Measurements from ENCODE around the gene ZBTB47.

ZBTB47 gene

GRCh38 chr3:42700366-42701288, 47.1 kb downstream of the ZBTB47 start:
- DNase-seq, result no peak

GRCh38 chr3:42701371-42702065, 48.0 kb downstream of the ZBTB47 start:
- peak; percentile 6 for DNase-seq

- no peak for DNase-seq
Measured at GRCh38 chr3:42702066-42702951, 48.8 kb downstream of the ZBTB47 start, which contains the start of gene HHATL. Gene HHATL (minus strand): TSS chr3:42702798. CDS start chr3:42700826, 1,972 bp downstream.

GRCh38 chr3:42702982-42703694, 49.6 kb downstream of the ZBTB47 start:
- no peak for DNase-seq

- no peak for DNase-seq
Measured at GRCh38 chr3:42703695-42704025, 50.2 kb downstream of the ZBTB47 start.

- DNase-seq, result no peak
Measured at GRCh38 chr3:42704136-42704841, 50.8 kb downstream of the ZBTB47 start.

GRCh38 chr3:42705058-42705767, 51.7 kb downstream of the ZBTB47 start:
- no peak for DNase-seq

GRCh38 chr3:42705962-42706585, 52.6 kb downstream of the ZBTB47 start:
- DNase-seq, result no peak

- no peak for DNase-seq
Measured at GRCh38 chr3:42706721-42707619, 53.5 kb downstream of the ZBTB47 start.

- DNase-seq, result no peak
Measured at GRCh38 chr3:42707620-42708355, 54.3 kb downstream of the ZBTB47 start.

GRCh38 chr3:42708611-42709151, 55.2 kb downstream of the ZBTB47 start:
- DNase-seq, result no peak

- no peak for DNase-seq
Measured at GRCh38 chr3:42709621-42710020, 56.1 kb downstream of the ZBTB47 start.

GRCh38 chr3:42710323-42711021, 57.0 kb downstream of the ZBTB47 start:
- no peak for DNase-seq

- no peak for DNase-seq
Measured at GRCh38 chr3:42711491-42712343, 58.2 kb downstream of the ZBTB47 start.

GRCh38 chr3:42712344-42712648, 58.8 kb downstream of the ZBTB47 start:
- DNase-seq, result no peak

GRCh38 chr3:42712688-42713372, 59.3 kb downstream of the ZBTB47 start:
- DNase-seq, result no peak

Measured in fibroblast of skin of abdomen (primary cell).